ENCODE data around the gene RNF169. TPM values are rescaled to one million over a fixed set of nuclear protein-coding genes. Genes with fewer than 3 reads are reported as not detected.

RNF169 gene
- total RNA-seq, 1 experiment from 2014 or later = 28.0 TPM

DNA sequence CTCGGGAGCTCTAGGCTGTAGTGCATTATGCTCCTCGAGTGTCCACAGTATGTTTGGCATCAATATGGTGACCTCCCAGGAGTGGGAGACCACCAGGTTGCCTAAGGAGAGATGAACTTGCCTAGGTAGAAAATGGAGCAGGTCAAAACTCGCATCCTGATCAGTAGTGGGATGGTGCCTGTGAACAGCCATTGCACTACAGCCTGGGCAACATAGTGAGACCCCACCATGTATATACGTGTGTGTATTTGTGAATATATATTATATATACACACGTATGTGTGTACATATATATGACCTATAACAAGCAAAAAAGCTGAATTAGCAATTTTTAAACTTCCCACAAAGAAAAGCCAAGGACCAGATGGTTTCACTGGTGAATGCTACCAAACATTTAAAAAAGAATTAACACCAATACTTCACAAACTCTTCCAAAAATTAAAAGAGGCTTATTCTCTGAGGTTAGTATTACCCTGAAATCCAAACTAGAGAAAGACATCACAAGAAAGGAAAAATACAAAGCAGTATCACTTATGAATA is 97.4 kb downstream of the RNF169 start:
- Mint-ChIP-seq H3K9me3 (ENCODE audit: unreplicated experiment) (no peaks in the 10 kb centered on the region), H3K27me3 (ENCODE audit: insufficient read depth, unreplicated experiment) (no peaks in the 10 kb centered on the region), H3K27ac (ENCODE audit: unreplicated experiment) (no peak overlapping the region), H3K36me3 (ENCODE audit: insufficient read depth, unreplicated experiment) (peaks cover 52% of the 10 kb centered on the region), H3K4me3 (ENCODE audit: unreplicated experiment) (no peak overlapping the region), H3K4me1 (ENCODE audit: low read depth, unreplicated experiment) (peaks cover 12% of the 10 kb centered on the region)
- ChIA-PET CTCF (no interaction called here), POLR2A (no interaction called here)
- TF ChIP-seq, protein P1, sequence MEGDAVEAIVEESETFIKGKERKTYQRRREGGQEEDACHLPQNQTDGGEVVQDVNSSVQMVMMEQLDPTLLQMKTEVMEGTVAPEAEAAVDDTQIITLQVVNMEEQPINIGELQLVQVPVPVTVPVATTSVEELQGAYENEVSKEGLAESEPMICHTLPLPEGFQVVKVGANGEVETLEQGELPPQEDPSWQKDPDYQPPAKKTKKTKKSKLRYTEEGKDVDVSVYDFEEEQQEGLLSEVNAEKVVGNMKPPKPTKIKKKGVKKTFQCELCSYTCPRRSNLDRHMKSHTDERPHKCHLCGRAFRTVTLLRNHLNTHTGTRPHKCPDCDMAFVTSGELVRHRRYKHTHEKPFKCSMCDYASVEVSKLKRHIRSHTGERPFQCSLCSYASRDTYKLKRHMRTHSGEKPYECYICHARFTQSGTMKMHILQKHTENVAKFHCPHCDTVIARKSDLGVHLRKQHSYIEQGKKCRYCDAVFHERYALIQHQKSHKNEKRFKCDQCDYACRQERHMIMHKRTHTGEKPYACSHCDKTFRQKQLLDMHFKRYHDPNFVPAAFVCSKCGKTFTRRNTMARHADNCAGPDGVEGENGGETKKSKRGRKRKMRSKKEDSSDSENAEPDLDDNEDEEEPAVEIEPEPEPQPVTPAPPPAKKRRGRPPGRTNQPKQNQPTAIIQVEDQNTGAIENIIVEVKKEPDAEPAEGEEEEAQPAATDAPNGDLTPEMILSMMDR (IDR thresholded peaks at IDR 0.05; ENCODE audit: insufficient read depth in 1 of 2, low read depth in 1 of 2, low read length in 1 of 2, severe bottlenecking in 1 of 2, unreplicated experiment in 1 of 2) = no peak
- H3K36me3 ChIP-seq (ENCODE audit: control insufficient read depth, insufficient read depth, low read length) = no peaks in the 10 kb centered on the region; the same call in none of the 2 replicates
- no peaks in the 10 kb centered on the region for H3K27me3 ChIP-seq (replicated peaks; ENCODE audit: control insufficient read depth, insufficient read depth, low read length)
- peaks cover 28% of the 10 kb centered on the region for H3K4me1 ChIP-seq
- H3K4me3 ChIP-seq (ENCODE audit: low read depth, low read length) = no peak overlapping the region
- no TSS peak for BruUV-seq (replicated peaks)
- DNase-seq = no peak
- intact Hi-C loops (cut with micrococcal nuclease; ENCODE audit: unreplicated experiment) = no loop called here
- no peaks in the 10 kb centered on the region for H3K9me3 ChIP-seq

DNA sequence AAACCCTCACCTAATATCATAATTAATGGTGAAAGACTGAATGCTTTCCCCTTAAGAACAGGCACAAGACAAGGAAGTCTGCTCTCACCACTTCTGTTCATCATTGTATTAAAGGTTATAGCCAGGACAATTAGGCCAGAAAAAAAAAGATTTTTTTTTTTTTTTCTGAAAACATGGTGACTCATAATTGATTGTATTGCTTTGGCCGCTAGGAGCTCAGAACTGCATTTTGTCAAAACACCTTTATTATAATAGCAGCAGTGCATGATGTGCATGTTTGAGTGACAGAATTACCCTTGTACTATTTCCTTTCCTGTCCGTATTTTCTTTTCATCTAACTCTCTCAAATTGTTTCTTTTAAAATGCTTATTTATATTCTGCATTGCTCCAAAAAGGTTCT is 98.1 kb downstream of the RNF169 start:
- Mint-ChIP-seq H3K4me1 (ENCODE audit: low read depth, unreplicated experiment) (peaks cover 12% of the 10 kb centered on the region), H3K27ac (ENCODE audit: unreplicated experiment) (peak overlapping the region; percentile 93), H3K4me3 (ENCODE audit: unreplicated experiment) (no peak overlapping the region), H3K36me3 (ENCODE audit: insufficient read depth, unreplicated experiment) (peaks cover 48% of the 10 kb centered on the region), H3K9me3 (ENCODE audit: unreplicated experiment) (no peaks in the 10 kb centered on the region), H3K27me3 (ENCODE audit: insufficient read depth, unreplicated experiment) (no peaks in the 10 kb centered on the region)
- no peak for DNase-seq
- H3K9me3 ChIP-seq = no peaks in the 10 kb centered on the region
- H3K27me3 ChIP-seq (replicated peaks; ENCODE audit: control insufficient read depth, insufficient read depth, low read length) = no peaks in the 10 kb centered on the region
- H3K36me3 ChIP-seq (ENCODE audit: control insufficient read depth, insufficient read depth, low read length) = peaks cover 2% of the 10 kb centered on the region
- ChIA-PET POLR2A (no interaction called here), CTCF (interaction anchor here (0.7 kb wide), 1 partner anchor 40 kb away, joined by 6 read pairs; no protein-coding TSS in a partner anchor)
- intact Hi-C loops (cut with micrococcal nuclease; ENCODE audit: unreplicated experiment) = no loop called here
- BruUV-seq (replicated peaks) = no TSS peak
- peaks cover 35% of the 10 kb centered on the region for H3K4me1 ChIP-seq
- H3K4me3 ChIP-seq (ENCODE audit: low read depth, low read length) = no peak overlapping the region
- TF ChIP-seq, protein P1 (IDR thresholded peaks at IDR 0.05; ENCODE audit: insufficient read depth in 1 of 2, low read depth in 1 of 2, low read length in 1 of 2, severe bottlenecking in 1 of 2, unreplicated experiment in 1 of 2) = no peak

DNA sequence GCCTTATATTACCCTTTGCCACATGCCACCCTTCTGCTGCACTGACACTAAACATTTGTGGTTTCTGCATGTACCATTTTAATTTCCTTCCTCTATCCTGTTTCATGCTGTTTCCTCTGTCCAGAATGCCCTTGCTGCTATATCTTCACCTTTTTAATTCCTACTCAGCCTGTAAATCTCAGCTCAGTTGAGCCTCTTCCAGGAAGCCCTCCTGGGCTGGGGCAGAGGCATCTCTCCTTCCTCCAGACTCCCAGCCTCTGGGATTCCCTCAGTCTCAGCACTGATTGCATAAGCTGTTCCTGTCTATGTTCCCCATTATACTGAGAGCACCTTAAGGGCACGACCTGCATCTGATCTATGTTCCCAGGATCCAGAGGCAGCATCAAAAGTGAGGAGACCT is 98.7 kb downstream of the RNF169 start:
- TF ChIP-seq, protein P1 (IDR thresholded peaks at IDR 0.05; ENCODE audit: insufficient read depth in 1 of 2, low read depth in 1 of 2, low read length in 1 of 2, severe bottlenecking in 1 of 2, unreplicated experiment in 1 of 2) = no peak
- no TSS peak for BruUV-seq (replicated peaks)
- CTCF ChIA-PET = interaction anchor here (0.7 kb wide), 1 partner anchor 39 kb away, joined by 6 read pairs; no protein-coding TSS in a partner anchor
- no peaks in the 10 kb centered on the region for H3K9me3 ChIP-seq
- intact Hi-C loops (cut with micrococcal nuclease; ENCODE audit: unreplicated experiment) = no loop called here
- Mint-ChIP-seq H3K27me3 (ENCODE audit: insufficient read depth, unreplicated experiment) (no peaks in the 10 kb centered on the region), H3K9me3 (ENCODE audit: unreplicated experiment) (no peaks in the 10 kb centered on the region), H3K4me1 (ENCODE audit: low read depth, unreplicated experiment) (peaks cover 12% of the 10 kb centered on the region), H3K4me3 (ENCODE audit: unreplicated experiment) (no peak overlapping the region), H3K27ac (ENCODE audit: unreplicated experiment) (peak overlapping the region; percentile 93), H3K36me3 (ENCODE audit: insufficient read depth, unreplicated experiment) (peaks cover 48% of the 10 kb centered on the region)
- POLR2A ChIA-PET = no interaction called here
- H3K36me3 ChIP-seq (ENCODE audit: control insufficient read depth, insufficient read depth, low read length) = peaks cover 4% of the 10 kb centered on the region
- no peak for DNase-seq
- H3K4me3 ChIP-seq (ENCODE audit: low read depth, low read length) = no peak overlapping the region
- H3K27me3 ChIP-seq (replicated peaks; ENCODE audit: control insufficient read depth, insufficient read depth, low read length) = no peaks in the 10 kb centered on the region
- peaks cover 35% of the 10 kb centered on the region for H3K4me1 ChIP-seq
